RWPE2 (cell line): Measurements from ENCODE around the gene CACNA2D1.

ENCODE experiments used
- ATAC-seq: fragments of 200-7000 bp; cut with Tn5 transposase; 3 replicates; pipeline ENCODE4 v1.9.1; 2021; ENCODE audit warnings: low read depth
- DNase-seq: peaks from one replicate; pipeline ENCODE4 v3.0.0-alpha.2; 2020; ENCODE audit warnings: low spot score
- H3K27ac ChIP-seq: fragments of 450-650 bp; 2 replicates; pipeline ENCODE4 v1.5.1; 2017; ENCODE audit warnings: mild to moderate bottlenecking; ENCODE audit not compliant: poor library complexity, severe bottlenecking
- H3K27me3 ChIP-seq: fragments of 250-450 bp; sonication (Bioruptor Pico); 2 replicates; pipeline ENCODE4 v1.5.1; 2021; ENCODE audit warnings: mild to moderate bottlenecking, moderate library complexity; ENCODE audit not compliant: insufficient read depth, poor library complexity, severe bottlenecking
- H3K36me3 ChIP-seq: fragments of 250-450 bp; sonication (Bioruptor Pico); 2 replicates; pipeline ENCODE4 v1.5.1; 2020; ENCODE audit warnings: low read depth, mild to moderate bottlenecking, moderate library complexity
- H3K4me1 ChIP-seq: fragments of 250-450 bp; sonication (Bioruptor Pico); 2 replicates; pipeline ENCODE4 v1.5.1; 2021; ENCODE audit warnings: mild to moderate bottlenecking, moderate library complexity; ENCODE audit not compliant: insufficient read depth, poor library complexity, severe bottlenecking
- H3K4me3 ChIP-seq: fragments of 250-450 bp; sonication (Bioruptor Pico); 2 replicates; pipeline ENCODE4 v1.5.1; 2021; ENCODE audit warnings: mild to moderate bottlenecking, moderate library complexity; ENCODE audit not compliant: severe bottlenecking
- H3K9me3 ChIP-seq: fragments of 250-450 bp; sonication (Bioruptor Pico); 2 replicates; pipeline ENCODE4 v1.5.1; 2021; ENCODE audit warnings: mild to moderate bottlenecking, moderate library complexity; ENCODE audit not compliant: severe bottlenecking
- TF ChIP-seq, protein P1 (sequence below): fragments of 450-650 bp; IDR thresholded peaks from one replicate; pipeline ENCODE4 v1.5.1; 2017; ENCODE audit warnings: mild to moderate bottlenecking, moderate library complexity; ENCODE audit not compliant: poor library complexity, severe bottlenecking

The CACNA2D1 gene

GRCh38 chr7:82419200-82419599 is 24.4 kb downstream of the CACNA2D1 start:
- TF ChIP-seq, protein P1, sequence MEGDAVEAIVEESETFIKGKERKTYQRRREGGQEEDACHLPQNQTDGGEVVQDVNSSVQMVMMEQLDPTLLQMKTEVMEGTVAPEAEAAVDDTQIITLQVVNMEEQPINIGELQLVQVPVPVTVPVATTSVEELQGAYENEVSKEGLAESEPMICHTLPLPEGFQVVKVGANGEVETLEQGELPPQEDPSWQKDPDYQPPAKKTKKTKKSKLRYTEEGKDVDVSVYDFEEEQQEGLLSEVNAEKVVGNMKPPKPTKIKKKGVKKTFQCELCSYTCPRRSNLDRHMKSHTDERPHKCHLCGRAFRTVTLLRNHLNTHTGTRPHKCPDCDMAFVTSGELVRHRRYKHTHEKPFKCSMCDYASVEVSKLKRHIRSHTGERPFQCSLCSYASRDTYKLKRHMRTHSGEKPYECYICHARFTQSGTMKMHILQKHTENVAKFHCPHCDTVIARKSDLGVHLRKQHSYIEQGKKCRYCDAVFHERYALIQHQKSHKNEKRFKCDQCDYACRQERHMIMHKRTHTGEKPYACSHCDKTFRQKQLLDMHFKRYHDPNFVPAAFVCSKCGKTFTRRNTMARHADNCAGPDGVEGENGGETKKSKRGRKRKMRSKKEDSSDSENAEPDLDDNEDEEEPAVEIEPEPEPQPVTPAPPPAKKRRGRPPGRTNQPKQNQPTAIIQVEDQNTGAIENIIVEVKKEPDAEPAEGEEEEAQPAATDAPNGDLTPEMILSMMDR, result no peak
- no peak overlapping the region for H3K27ac ChIP-seq
- no peaks in the 10 kb centered on the region for H3K9me3 ChIP-seq
- peaks cover 7% of the 10 kb centered on the region for H3K27me3 ChIP-seq
- no peak for DNase-seq
- H3K36me3 ChIP-seq, result no peaks in the 10 kb centered on the region
- ATAC-seq, result no peak
- no peaks in the 10 kb centered on the region for H3K4me1 ChIP-seq
- H3K4me3 ChIP-seq, result no peak overlapping the region

DNA sequence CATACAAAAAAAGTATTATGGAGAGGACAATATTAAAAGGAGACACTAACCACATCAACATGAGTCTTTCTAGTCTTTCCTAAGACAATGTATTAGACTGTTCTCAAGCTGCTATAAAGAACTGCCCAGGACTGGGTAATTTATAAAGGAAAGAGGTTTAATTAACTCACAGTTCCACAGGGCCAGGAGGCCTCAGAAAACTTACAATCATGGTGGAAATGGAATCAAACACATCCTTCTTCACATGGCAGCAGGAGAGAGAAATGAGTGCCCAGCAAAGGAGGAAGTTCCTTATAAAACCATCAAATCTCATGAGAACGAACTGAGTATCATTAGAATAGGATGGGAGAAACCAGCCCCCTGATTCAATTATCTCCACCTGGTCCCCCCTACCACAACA is 25.7 kb downstream of the CACNA2D1 start:
- H3K4me1 ChIP-seq, result no peaks in the 10 kb centered on the region
- H3K9me3 ChIP-seq, result no peaks in the 10 kb centered on the region
- H3K27me3 ChIP-seq, result peaks cover 3% of the 10 kb centered on the region
- DNase-seq (no peak), ATAC-seq (no peak)
- TF ChIP-seq, protein P1, result no peak
- no peak overlapping the region for H3K4me3 ChIP-seq
- no peaks in the 10 kb centered on the region for H3K36me3 ChIP-seq
- no peak overlapping the region for H3K27ac ChIP-seq

DNA sequence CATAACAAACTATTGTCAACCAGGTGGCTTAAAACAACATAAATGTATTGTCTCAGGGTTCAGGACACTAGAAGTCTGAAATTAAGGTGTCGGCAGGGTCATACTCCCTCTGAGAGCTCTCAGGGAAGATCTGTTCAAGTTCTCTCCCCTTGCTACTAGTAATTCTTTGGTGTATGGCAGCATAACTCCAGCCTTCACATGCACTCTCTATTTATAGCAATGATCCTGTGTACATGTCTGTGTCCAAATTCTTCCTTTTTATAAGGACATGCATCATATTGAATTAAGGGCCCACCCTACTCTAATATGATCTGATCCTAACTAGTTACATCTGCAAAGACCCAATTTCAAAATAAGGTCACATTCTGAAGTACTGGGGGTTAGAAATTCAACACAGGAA is 27.2 kb downstream of the CACNA2D1 start:
- H3K9me3 ChIP-seq, result no peaks in the 10 kb centered on the region
- ATAC-seq (no peak), DNase-seq (no peak)
- H3K4me1 ChIP-seq, result no peaks in the 10 kb centered on the region
- H3K27me3 ChIP-seq, result peaks cover 3% of the 10 kb centered on the region
- no peak overlapping the region for H3K27ac ChIP-seq
- H3K36me3 ChIP-seq, result no peaks in the 10 kb centered on the region
- TF ChIP-seq, protein P1, result no peak
- no peak overlapping the region for H3K4me3 ChIP-seq

GRCh38 chr7:82414389-82414788 is 29.2 kb downstream of the CACNA2D1 start:
- TF ChIP-seq, protein P1, result no peak

DNA sequence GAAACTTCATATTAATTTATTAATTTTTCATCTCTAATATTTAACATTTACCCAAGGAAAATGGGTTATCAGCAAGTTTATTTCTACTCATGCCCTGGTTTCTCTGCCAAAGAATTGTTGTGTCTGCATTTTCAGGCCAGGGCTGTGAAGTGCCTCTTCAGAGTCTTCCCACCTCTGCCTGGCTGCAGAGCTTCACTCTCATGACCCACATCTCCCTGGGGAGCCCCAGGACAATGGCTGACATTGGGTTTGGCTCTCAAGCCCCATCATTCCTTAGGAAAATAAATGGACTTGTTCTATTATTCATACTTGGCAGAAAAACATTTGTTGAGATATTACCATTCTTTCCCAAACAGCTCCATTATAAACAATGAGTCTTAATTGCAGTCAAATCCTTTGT is 30.3 kb downstream of the CACNA2D1 start:
- TF ChIP-seq, protein P1, result no peak
- Histone ChIP-seq H3K36me3 (no peaks in the 10 kb centered on the region), H3K4me3 (no peak overlapping the region), H3K27ac (no peak overlapping the region), H3K27me3 (no peaks in the 10 kb centered on the region), H3K9me3 (no peaks in the 10 kb centered on the region), H3K4me1 (peaks cover 5% of the 10 kb centered on the region)
- no peak for ATAC-seq
- no peak for DNase-seq

More at GRCh38 chr7:82414389-82414788, 29.2 kb downstream of the CACNA2D1 start:
- Histone ChIP-seq H3K4me1 (peaks cover 5% of the 10 kb centered on the region), H3K4me3 (no peak overlapping the region), H3K9me3 (no peaks in the 10 kb centered on the region), H3K36me3 (no peaks in the 10 kb centered on the region), H3K27me3 (no peaks in the 10 kb centered on the region), H3K27ac (no peak overlapping the region)
- DNase-seq (no peak), ATAC-seq (no peak)
